ENCODE measurements around the gene PKP1. TPM values are rescaled to one million over a fixed set of nuclear protein-coding genes. Genes with fewer than 3 reads are reported as not detected.

PKP1 gene
- total RNA-seq, 6 experiments from 2014 or later = not detected

DNA sequence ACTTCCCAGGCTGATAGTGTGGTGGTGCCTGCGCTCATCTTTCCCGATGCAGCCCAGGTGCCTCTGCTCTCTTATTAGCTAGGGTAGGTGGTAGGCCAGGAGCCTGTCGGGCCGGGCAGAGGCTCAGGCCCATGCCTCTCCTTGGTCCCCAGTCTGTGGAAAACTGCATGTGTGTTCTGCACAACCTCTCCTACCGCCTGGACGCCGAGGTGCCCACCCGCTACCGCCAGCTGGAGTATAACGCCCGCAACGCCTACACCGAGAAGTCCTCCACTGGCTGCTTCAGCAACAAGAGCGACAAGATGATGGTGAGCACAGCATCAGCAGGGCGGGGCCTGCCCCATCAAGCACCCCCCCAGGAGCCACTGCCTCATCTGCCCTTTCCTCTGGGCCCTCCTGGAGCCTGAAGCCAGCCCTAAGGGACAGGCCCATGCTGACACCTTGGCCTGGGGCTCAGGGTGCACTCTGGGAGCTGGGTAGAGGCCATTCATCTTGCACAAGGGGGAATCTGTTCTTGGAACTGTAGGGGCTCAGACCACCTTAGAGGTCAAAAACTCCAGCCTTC, 38.6 kb downstream of the PKP1 start:
- no peak overlapping the region for H3K27ac Mint-ChIP-seq
- no peaks in the 10 kb centered on the region for H3K4me1 Mint-ChIP-seq (ENCODE audit: low read depth)
- no peaks in the 10 kb centered on the region for H3K9me3 Mint-ChIP-seq
- H3K4me3 Mint-ChIP-seq = no peak overlapping the region
- no peaks in the 10 kb centered on the region for H3K36me3 Mint-ChIP-seq (ENCODE audit: low read depth)
- TF ChIP-seq, protein P1, sequence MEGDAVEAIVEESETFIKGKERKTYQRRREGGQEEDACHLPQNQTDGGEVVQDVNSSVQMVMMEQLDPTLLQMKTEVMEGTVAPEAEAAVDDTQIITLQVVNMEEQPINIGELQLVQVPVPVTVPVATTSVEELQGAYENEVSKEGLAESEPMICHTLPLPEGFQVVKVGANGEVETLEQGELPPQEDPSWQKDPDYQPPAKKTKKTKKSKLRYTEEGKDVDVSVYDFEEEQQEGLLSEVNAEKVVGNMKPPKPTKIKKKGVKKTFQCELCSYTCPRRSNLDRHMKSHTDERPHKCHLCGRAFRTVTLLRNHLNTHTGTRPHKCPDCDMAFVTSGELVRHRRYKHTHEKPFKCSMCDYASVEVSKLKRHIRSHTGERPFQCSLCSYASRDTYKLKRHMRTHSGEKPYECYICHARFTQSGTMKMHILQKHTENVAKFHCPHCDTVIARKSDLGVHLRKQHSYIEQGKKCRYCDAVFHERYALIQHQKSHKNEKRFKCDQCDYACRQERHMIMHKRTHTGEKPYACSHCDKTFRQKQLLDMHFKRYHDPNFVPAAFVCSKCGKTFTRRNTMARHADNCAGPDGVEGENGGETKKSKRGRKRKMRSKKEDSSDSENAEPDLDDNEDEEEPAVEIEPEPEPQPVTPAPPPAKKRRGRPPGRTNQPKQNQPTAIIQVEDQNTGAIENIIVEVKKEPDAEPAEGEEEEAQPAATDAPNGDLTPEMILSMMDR (IDR thresholded peaks at IDR 0.05) = no peak
- no peak for DNase-seq
- peaks cover 54% of the 10 kb centered on the region for H3K27me3 Mint-ChIP-seq (ENCODE audit: insufficient read depth)

DNA sequence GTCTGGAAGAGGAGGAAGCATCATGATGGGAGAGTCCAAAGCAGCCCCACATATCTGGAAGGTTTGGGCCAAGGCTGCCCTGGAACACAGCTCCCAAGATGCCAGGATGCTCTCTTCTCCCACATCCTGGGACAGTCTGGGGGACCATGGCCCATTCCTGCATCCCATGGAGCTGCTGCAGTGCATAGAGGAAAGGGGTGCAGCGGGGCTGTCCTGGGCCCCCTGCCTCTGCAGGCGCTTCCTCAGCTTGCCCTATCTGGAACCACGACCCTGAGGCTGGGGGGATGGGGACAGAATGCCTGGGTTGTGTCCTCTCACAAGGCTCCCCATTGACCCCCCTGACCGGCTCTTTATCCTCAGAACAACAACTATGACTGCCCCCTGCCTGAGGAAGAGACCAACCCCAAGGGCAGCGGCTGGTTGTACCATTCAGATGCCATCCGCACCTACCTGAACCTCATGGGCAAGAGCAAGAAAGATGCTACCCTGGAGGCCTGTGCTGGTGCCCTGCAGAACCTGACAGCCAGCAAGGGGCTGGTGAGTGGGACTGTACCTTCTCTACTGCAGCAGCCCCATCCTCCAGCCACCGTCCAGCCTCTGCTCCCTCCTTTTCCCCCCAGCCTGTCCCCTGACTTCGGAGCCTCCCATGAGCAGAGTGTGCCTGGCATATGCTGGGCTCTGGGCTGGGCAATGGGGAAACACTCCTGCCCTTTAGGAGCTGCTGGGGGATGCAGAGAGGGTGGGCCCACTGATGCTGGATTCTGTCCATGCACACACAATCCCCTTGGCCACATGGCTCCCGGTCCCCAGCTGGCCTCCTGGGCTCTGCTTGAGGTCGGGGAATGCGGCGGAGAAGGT, 39.6 kb downstream of the PKP1 start:
- peaks cover 56% of the 10 kb centered on the region for H3K27me3 Mint-ChIP-seq (ENCODE audit: insufficient read depth)
- TF ChIP-seq, protein P1 (IDR thresholded peaks at IDR 0.05) = no peak
- H3K9me3 Mint-ChIP-seq = no peaks in the 10 kb centered on the region
- H3K4me1 Mint-ChIP-seq (ENCODE audit: low read depth) = no peaks in the 10 kb centered on the region
- no peak for DNase-seq
- H3K27ac Mint-ChIP-seq = no peak overlapping the region
- no peak overlapping the region for H3K4me3 Mint-ChIP-seq
- H3K36me3 Mint-ChIP-seq (ENCODE audit: low read depth) = no peaks in the 10 kb centered on the region

GRCh38 chr1:201324306-201324705, 41.0 kb downstream of the PKP1 start:
- TF ChIP-seq, protein P1 (IDR thresholded peaks at IDR 0.05) = no peak
- H3K27ac Mint-ChIP-seq = no peak overlapping the region
- H3K4me3 Mint-ChIP-seq = no peak overlapping the region
- peaks cover 58% of the 10 kb centered on the region for H3K27me3 Mint-ChIP-seq (ENCODE audit: insufficient read depth)
- DNase-seq = no peak
- no peaks in the 10 kb centered on the region for H3K9me3 Mint-ChIP-seq
- H3K36me3 Mint-ChIP-seq (ENCODE audit: low read depth) = no peaks in the 10 kb centered on the region
- H3K4me1 Mint-ChIP-seq (ENCODE audit: low read depth) = peaks cover 3% of the 10 kb centered on the region; the same call in 1 of the 2 replicates

DNA sequence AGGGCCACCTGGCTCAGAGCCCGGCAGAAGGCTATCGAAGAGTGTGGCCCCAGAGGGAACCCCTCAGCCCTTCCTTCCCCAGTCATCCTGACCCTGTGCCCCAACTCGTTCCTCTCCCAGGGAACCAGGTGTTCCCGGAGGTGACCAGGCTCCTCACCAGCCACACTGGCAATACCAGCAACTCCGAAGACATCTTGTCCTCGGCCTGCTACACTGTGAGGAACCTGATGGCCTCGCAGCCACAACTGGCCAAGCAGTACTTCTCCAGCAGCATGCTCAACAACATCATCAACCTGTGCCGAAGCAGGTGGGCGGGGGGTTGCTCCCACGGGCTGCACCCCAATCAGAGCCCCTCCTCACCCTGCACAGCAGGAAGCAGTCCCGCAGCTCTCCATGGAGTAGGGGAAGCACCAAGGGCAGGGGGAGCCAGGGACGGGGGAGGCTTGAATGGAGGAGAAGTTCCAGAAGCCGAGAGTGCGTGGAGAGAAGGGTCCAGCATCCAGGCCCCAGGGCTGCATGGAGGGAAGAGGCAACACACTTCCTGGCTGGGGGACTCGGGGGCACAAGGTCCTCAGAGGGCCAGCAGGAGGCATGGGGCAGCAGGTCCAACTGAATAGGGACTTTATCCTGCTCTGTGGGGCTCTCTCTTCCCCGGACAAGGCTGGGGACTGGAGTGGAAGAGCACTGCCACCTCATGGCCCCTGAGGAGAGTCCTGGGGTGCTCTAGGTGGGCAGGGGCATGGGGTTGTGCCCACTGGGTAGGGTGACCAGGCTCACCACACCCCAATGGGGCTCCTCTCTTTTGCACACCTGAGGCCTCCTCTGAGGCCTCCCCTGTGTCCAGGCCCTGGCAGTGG, 41.7 kb downstream of the PKP1 start:
- no peak for DNase-seq
- Mint-ChIP-seq H3K4me3 (no peak overlapping the region), H3K27me3 (ENCODE audit: insufficient read depth) (peaks cover 62% of the 10 kb centered on the region), H3K4me1 (ENCODE audit: low read depth) (peaks cover 5% of the 10 kb centered on the region; the same call in 1 of the 2 replicates), H3K9me3 (no peaks in the 10 kb centered on the region), H3K36me3 (ENCODE audit: low read depth) (no peaks in the 10 kb centered on the region), H3K27ac (no peak overlapping the region)
- TF ChIP-seq, protein P1 (IDR thresholded peaks at IDR 0.05) = no peak

GRCh38 chr1:201325678-201326060, 42.4 kb downstream of the PKP1 start:
- Mint-ChIP-seq H3K9me3 (no peaks in the 10 kb centered on the region), H3K27ac (no peak overlapping the region), H3K4me3 (no peak overlapping the region), H3K27me3 (ENCODE audit: insufficient read depth) (peaks cover 58% of the 10 kb centered on the region), H3K4me1 (ENCODE audit: low read depth) (peaks cover 5% of the 10 kb centered on the region; the same call in 1 of the 2 replicates), H3K36me3 (ENCODE audit: low read depth) (no peaks in the 10 kb centered on the region)
- TF ChIP-seq, protein P1 (IDR thresholded peaks at IDR 0.05) = no peak
- DNase-seq = no peak

Data from HFFc6 (cell line).